ENCODE results near the gene EFNA3. TPM values are rescaled to one million over a fixed set of nuclear protein-coding genes. Genes with fewer than 3 reads are reported as not detected.
A peak's percentile ranks its signal among the peaks of the same experiment; 100 is the strongest.

Gene EFNA3
- polyA plus RNA-seq, 1 donor (not counting 4 experiments of a cell fraction or from before 2014, with no cell fraction given) = 4.4 TPM

DNA sequence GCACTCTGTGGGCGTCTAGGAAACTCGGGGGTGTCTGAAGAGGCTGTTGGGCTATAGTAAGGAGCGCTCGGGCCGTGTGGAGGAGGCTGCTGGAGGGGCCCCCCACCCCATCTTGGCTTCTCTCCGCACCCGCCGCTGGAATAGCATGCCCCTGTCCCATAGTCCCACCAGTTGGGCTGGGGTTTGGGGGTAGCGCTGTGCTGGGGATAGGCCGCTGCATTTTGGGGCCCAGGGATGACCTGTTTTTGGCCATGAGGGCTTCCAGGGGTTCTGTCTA lies 511 bp downstream of the EFNA3 start:
- Histone ChIP-seq H3K4me1 (ENCODE audit: control insufficient read depth, extremely low read depth, insufficient read depth, low read length) (peaks cover 49% of the 10 kb centered on the region), H4K20me1 (ENCODE audit: control insufficient read depth, extremely low read depth, insufficient read depth, low read length) (no peaks in the 10 kb centered on the region), H3K4me3 (ENCODE audit: control insufficient read depth in 2 of 3, extremely low read depth in 1 of 3, insufficient read depth in 2 of 3, low read depth in 1 of 3, low read length in 3 of 3) (peak overlapping the region; percentile 51 to 69 (median 64)), H3K27ac (ENCODE audit: control insufficient read depth, insufficient read depth, low read length) (no peak overlapping the region), H3K9me3 (ENCODE audit: control insufficient read depth, low read depth, low read length) (no peaks in the 10 kb centered on the region), H3K4me2 (ENCODE audit: control insufficient read depth, extremely low read depth, insufficient read depth, low read depth, low read length) (peak overlapping the region; percentile 78), H3K27me3 (ENCODE audit: control insufficient read depth, extremely low read depth, insufficient read depth, low read length) (peaks cover 38% of the 10 kb centered on the region), H3K36me3 (ENCODE audit: control insufficient read depth in 2 of 2, extremely low read depth in 1 of 2, insufficient read depth in 2 of 2, low read length in 2 of 2) (no peaks in the 10 kb centered on the region), H2AFZ (ENCODE audit: control insufficient read depth, low read length) (no peak overlapping the region), H3K79me2 (ENCODE audit: control insufficient read depth, insufficient read depth, low read length) (no peaks in the 10 kb centered on the region), H3K9ac (ENCODE audit: control insufficient read depth, extremely low read depth, insufficient read depth, low read length) (peak overlapping the region; percentile 41), H3K9me1 (ENCODE audit: control insufficient read depth, extremely low read depth, insufficient read depth, low read length) (no peaks in the 10 kb centered on the region)
- dilution Hi-C loops (cut with MboI; ENCODE audit: extremely low pct_ligation_motif_present, low sequenced_read_pairs) = no loop called here
- no peak for DNase-seq (ENCODE audit: low read depth, low spot score)
- TF ChIP-seq EZH2 (IDR thresholded peaks at IDR 0.05; ENCODE audit: low read length) = no peak
- TF ChIP-seq, protein P1, sequence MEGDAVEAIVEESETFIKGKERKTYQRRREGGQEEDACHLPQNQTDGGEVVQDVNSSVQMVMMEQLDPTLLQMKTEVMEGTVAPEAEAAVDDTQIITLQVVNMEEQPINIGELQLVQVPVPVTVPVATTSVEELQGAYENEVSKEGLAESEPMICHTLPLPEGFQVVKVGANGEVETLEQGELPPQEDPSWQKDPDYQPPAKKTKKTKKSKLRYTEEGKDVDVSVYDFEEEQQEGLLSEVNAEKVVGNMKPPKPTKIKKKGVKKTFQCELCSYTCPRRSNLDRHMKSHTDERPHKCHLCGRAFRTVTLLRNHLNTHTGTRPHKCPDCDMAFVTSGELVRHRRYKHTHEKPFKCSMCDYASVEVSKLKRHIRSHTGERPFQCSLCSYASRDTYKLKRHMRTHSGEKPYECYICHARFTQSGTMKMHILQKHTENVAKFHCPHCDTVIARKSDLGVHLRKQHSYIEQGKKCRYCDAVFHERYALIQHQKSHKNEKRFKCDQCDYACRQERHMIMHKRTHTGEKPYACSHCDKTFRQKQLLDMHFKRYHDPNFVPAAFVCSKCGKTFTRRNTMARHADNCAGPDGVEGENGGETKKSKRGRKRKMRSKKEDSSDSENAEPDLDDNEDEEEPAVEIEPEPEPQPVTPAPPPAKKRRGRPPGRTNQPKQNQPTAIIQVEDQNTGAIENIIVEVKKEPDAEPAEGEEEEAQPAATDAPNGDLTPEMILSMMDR (optimal IDR thresholded peaks at IDR 0.05 in 1 of 3, IDR thresholded peaks at IDR 0.05 in 1 of 3, conservative IDR thresholded peaks at IDR 0.05 in 1 of 3; ENCODE audit: extremely low read depth in 1 of 3, insufficient read depth in 2 of 3, low read length in 3 of 3) = no peak
- FAIRE-seq = no peak

DNA sequence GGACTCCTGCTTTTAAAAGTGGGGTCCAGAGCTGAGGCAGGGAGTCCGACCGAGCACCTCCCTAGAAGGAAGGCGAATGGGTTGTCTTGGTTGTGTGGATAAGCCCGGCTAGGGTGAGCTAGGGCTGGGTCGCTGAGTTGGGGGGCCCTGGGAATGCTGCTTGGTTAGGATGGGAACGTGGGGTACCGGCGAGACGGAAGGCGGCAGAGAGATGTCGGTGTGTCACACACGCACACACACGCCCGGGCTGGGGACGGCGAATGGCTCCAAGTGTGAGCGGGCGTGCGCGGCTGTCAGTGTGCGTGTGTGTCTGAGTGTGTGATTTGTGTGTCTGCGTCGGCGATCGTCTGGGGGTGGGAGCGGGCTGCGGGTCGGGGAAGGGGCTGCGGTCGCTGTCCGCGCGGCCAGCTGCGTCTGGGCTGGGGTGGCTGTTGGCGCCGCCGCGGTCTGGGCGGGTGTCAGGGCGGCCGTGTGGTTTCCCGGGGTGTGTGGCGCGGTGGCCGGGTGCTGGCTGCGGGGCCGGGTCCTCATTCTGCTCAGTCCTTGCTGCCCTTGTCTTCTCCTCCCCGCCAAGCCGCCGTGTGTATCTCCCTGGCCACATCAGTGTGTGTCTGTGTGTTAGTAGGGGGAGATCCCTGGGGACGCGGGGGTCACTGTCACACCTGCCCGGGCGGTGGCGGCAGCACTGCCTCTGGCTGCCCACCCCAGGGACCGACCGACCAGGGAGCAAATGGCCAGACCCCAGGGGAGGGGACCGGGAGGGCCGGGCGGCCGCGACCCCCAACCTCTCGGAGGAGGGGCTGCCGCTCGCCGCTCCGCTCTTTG lies 1.1 kb downstream of the EFNA3 start:
- Histone ChIP-seq H3K9me3 (ENCODE audit: control insufficient read depth, low read depth, low read length) (no peaks in the 10 kb centered on the region), H3K27me3 (ENCODE audit: control insufficient read depth, extremely low read depth, insufficient read depth, low read length) (peaks cover 38% of the 10 kb centered on the region), H3K4me3 (ENCODE audit: control insufficient read depth in 2 of 3, extremely low read depth in 1 of 3, insufficient read depth in 2 of 3, low read depth in 1 of 3, low read length in 3 of 3) (peak overlapping the region; percentile 51 to 69 (median 64)), H3K4me1 (ENCODE audit: control insufficient read depth, extremely low read depth, insufficient read depth, low read length) (peaks cover 54% of the 10 kb centered on the region), H3K4me2 (ENCODE audit: control insufficient read depth, extremely low read depth, insufficient read depth, low read depth, low read length) (peak overlapping the region; percentile 78), H3K9me1 (ENCODE audit: control insufficient read depth, extremely low read depth, insufficient read depth, low read length) (no peaks in the 10 kb centered on the region), H3K36me3 (ENCODE audit: control insufficient read depth in 2 of 2, extremely low read depth in 1 of 2, insufficient read depth in 2 of 2, low read length in 2 of 2) (no peaks in the 10 kb centered on the region), H4K20me1 (ENCODE audit: control insufficient read depth, extremely low read depth, insufficient read depth, low read length) (no peaks in the 10 kb centered on the region), H2AFZ (ENCODE audit: control insufficient read depth, low read length) (no peak overlapping the region), H3K9ac (ENCODE audit: control insufficient read depth, extremely low read depth, insufficient read depth, low read length) (peak overlapping the region; percentile 41), H3K27ac (ENCODE audit: control insufficient read depth, insufficient read depth, low read length) (no peak overlapping the region), H3K79me2 (ENCODE audit: control insufficient read depth, insufficient read depth, low read length) (no peaks in the 10 kb centered on the region)
- FAIRE-seq (no peak), DNase-seq (ENCODE audit: low read depth, low spot score) (no peak)
- TF ChIP-seq, protein P1 (optimal IDR thresholded peaks at IDR 0.05 in 1 of 3, IDR thresholded peaks at IDR 0.05 in 1 of 3, conservative IDR thresholded peaks at IDR 0.05 in 1 of 3; ENCODE audit: extremely low read depth in 1 of 3, insufficient read depth in 2 of 3, low read length in 3 of 3) = no peak
- TF ChIP-seq EZH2 (IDR thresholded peaks at IDR 0.05; ENCODE audit: low read length) = peak; percentile 86
- dilution Hi-C loops (cut with MboI; ENCODE audit: extremely low pct_ligation_motif_present, low sequenced_read_pairs) = no loop called here

Measured in keratinocyte (primary cell).